Measurements from ENCODE around the gene GPR173.
A peak's percentile ranks its signal among the peaks of the same experiment; 100 is the strongest.

GPR173 gene

GRCh38 chrX:53071604-53072417 is 23.2 kb downstream of the GPR173 start:
- peak; percentile 43 to 73 for DNase-seq

- DNase-seq, result no peak
These were observed 24.0 kb downstream of the GPR173 start for GRCh38 chrX:53072418-53073114.

GRCh38 chrX:53073115-53073586 is 24.6 kb downstream of the GPR173 start:
- no peak for DNase-seq

GRCh38 chrX:53075011-53075410 is 26.4 kb downstream of the GPR173 start:
- DNase-seq, result no peak

GRCh38 chrX:53076671-53077070 is 28.1 kb downstream of the GPR173 start:
- no peak for DNase-seq

- DNase-seq, result no peak
These were observed 28.9 kb downstream of the GPR173 start for GRCh38 chrX:53077207-53078197.

- DNase-seq, result no peak
These were observed 30.4 kb downstream of the GPR173 start for GRCh38 chrX:53078943-53079342.

- DNase-seq, result no peak
These were observed 32.3 kb downstream of the GPR173 start for GRCh38 chrX:53080628-53081580.

GRCh38 chrX:53081925-53082772 is 33.6 kb downstream of the GPR173 start, which contains the start of gene TSPYL2:
Gene TSPYL2, plus strand, starts transcription at chrX:53082367. Its CDS starts 132 bp downstream, at chrX:53082499.
- DNase-seq, result peak; percentile 92 to 96

GRCh38 chrX:53082773-53083616 is 34.4 kb downstream of the GPR173 start:
- no peak for DNase-seq

GRCh38 chrX:53084043-53084570 is 35.5 kb downstream of the GPR173 start:
- no peak for DNase-seq

GRCh38 chrX:53084863-53085262 is 36.3 kb downstream of the GPR173 start:
- DNase-seq, result no peak

GRCh38 chrX:53085661-53086229 is 37.2 kb downstream of the GPR173 start:
- no peak for DNase-seq

- DNase-seq, result no peak
These were observed 37.9 kb downstream of the GPR173 start for GRCh38 chrX:53086464-53086863.

- no peak for DNase-seq
These were observed 38.8 kb downstream of the GPR173 start for GRCh38 chrX:53087388-53087831.

- DNase-seq, result no peak
These were observed 39.8 kb downstream of the GPR173 start for GRCh38 chrX:53088136-53088974.

GRCh38 chrX:53089224-53089842 is 40.7 kb downstream of the GPR173 start:
- peak; percentile 6 to 37 for DNase-seq

All from NCI-H446 (cell line).